Activated naive CD8-positive, alpha-beta T cell treated with anti-CD3 and anti-CD28 coated beads, Interleukin-2, amount 50 U/mL, for 16 hours (primary cell): ENCODE measurements around the gene XPNPEP2.

ENCODE experiments used
- DNase-seq: peaks from one replicate; pipeline ENCODE4 v3.0.0-alpha.2; 2020; ENCODE audit warnings: low read depth, low spot score

Gene XPNPEP2

DNA sequence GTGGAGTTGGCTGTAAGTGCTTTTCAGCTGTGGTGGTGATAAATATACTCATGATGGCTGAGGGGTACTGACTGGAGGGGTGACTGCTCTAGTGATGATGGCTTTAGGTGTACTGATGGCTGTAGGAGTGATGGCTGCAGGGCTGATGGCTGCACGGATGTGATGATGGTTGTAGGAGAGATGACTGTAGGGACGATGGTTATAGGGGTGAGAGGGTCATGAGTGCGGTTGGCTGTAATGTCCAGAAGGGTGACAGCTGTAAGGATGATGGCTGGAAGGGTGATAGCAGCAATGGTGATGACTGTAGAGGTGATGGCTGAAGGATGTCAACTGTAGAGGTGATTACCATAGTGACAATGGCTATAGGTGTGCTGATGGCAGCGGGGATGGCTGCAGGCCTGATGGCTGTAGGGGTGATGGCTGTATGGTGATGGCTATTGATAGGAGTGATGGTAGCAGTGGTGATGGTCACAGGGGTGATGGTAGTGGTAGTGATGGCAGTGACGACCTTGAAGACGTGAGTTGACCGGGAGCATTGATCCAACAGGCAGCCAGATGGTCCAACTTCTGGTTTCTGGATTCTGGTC lies 40.4 kb downstream of the XPNPEP2 start:
- DNase-seq = no peak

DNA sequence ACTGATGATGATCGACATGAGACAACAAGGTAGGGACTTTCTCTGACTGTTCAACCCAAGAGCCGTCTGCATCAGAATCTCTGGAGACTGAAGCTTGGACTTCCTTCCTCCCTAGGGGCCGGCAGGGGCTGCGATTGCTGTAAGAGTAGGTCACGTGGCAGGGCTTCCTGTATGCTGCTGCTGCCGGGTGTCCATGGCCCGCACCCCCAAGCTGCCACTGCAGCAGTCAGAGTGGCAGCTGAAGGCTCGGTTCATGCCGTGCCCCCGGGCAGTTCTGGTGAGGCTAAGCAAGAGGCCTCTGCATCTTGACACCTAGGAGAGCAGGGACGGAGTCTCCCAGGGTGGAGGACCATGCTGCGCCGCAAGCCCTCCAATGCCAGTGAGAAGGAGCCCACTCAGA lies 41.0 kb downstream of the XPNPEP2 start, which contains the start of gene SASH3:
Gene SASH3 (plus strand): TSS at position 203 of the 400 bp plus-strand sequence. CDS start 149 bp downstream, at position 352.
- DNase-seq = no peak

DNA sequence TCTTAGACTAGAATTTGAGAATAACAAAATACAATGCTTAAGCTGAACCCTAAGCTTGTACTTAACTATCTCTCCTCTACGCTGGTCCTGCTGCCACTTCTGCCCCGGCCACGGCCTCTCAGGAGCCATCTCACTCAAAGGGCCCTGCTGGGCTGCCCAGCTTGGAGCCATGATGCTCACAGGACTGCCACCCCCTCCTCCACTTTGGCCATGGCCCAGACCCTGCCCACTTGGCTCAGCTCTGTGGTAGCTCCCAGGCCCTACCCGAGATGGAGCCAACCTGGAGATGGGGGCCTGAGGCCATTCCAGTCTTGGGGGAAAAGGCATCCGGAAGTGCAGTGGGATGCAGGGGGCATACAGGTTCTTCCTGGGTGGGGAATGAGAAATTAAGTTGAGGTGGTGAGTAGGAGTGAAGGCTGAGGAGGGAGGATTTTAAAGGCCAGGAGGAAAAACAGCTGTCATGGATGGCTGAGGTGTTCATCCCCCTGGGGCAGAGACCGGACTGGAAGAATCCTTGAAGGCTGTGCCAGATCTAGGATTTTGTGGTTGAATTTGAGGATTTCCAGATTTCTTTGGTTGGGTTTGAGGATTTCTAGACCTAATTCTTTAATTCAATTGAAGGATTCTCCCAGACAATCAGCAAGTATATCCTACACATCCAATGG lies 41.8 kb downstream of the XPNPEP2 start:
- no peak for DNase-seq

DNA sequence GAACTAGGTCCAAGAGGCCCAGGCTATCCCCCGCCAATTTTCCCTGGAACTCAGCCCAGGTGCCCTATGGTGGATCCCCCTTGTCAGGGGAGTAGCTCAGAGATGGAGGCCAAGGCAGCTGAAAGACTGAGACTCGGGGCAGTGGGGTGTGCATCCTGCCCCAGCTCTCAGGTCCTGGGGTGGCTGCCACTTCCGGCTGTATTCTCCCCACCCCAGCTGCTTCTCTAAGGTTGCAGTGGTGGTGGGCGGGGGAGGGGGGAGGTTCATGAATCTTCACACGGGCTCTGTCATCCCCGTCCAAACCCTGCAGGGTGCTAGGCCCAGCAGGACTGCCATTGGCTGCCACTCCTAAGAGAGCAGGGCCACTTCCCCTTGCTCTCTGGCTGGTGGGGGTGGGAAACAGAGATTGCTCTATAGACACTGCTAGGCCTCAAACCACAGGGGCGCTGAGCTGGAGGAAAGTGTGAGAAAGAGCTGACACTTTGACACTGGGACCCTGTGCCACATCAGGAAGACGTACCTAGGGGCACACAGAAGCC lies 42.4 kb downstream of the XPNPEP2 start:
- peak; percentile 55 for DNase-seq

DNA sequence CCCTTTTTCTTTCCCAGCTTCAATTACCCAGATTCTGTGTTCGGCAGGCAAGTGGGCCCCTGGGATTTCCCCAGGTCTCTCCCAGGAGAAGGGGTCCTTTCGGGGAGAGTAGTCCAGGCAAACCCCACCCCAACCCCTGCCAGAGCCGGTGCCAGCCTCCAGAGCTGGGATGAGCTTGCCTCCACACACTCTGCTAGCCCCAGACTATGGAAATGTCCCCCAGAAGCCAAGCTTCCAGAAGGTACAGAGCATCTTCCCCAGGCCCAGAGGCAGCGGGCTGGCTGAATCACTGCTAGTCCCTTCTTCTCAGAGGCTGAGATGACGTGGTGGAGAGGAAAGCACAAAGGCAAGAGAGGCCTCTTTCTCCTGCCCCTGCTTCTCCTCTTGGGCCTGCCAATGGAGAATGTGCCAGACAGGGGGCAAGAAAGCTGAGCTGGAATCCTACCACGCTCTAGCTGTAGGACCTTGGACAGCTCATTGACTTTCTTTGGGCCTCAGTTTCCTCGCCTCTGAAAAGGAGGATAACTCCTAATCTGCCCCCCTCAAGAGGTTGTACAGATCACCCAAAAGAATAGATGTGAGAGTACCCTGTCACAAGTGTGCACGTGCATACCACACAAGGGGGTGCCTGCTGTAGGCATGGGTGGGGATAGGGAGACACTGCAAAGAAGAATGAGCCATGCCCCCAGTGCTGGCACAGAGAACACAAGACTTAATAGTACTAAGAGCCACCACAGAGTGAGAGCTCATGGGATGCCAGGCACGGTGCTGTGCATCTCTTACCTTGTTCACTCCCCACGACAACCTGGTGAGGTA lies 43.1 kb downstream of the XPNPEP2 start:
- DNase-seq = no peak

DNA sequence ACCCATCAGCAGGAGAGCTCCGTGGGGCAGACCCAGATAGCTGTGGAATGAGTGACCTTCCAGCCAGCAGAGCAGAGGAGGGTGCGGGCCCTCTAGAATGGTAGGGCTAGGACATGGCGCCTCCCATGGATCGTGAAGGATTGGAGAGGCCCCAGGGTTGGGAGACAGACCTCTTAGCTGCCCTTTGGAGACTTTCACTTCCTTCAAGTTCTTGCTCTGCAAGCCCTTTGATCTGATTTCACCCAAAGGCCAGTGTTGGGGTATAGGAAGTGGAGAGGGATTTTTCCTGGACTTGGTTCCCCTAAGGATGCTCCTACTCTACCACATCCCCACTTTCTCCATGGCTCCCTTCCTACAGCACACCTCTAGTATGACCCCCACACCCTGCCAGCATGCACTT lies 43.9 kb downstream of the XPNPEP2 start:
- DNase-seq = no peak

DNA sequence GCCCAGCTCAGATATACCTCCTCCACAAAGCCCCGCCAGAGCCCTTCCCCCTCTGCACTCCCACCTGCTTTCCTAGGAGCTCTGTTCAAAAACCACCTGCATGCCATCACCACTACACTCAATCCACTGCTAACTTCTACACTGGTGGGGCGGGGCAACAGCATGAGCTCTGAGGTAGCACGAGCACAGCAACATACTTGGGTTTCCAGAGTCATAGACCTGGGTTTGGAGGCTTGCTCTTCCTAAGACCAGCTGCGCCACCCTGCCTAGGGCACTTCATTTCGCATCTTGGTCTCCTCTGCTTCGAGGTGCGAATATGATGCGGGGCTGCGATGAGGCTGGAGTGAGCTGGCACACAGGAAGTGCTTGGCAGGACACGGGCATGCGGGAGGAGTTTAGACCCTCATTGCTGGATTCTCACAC lies 44.5 kb downstream of the XPNPEP2 start:
- DNase-seq = no peak

DNA sequence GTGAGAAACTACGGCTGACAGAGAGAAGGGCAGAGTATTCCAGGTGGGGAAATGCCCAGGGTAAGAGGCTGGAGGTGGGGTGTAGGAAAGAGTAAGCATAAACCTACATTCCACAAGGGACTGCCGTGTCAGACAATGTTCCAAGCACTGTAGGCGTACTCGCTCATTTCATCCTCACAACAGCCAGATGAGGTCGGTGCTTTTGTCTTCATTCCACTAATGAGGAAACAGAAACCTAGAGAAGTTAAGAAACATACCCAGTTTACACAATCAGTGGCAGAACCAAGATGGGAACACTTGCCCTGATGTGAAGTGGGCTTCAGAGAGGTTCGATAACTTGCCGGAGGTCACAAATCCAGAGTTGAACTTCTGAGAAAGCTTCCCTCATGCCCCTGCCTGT lies 45.6 kb downstream of the XPNPEP2 start:
- DNase-seq = no peak

DNA sequence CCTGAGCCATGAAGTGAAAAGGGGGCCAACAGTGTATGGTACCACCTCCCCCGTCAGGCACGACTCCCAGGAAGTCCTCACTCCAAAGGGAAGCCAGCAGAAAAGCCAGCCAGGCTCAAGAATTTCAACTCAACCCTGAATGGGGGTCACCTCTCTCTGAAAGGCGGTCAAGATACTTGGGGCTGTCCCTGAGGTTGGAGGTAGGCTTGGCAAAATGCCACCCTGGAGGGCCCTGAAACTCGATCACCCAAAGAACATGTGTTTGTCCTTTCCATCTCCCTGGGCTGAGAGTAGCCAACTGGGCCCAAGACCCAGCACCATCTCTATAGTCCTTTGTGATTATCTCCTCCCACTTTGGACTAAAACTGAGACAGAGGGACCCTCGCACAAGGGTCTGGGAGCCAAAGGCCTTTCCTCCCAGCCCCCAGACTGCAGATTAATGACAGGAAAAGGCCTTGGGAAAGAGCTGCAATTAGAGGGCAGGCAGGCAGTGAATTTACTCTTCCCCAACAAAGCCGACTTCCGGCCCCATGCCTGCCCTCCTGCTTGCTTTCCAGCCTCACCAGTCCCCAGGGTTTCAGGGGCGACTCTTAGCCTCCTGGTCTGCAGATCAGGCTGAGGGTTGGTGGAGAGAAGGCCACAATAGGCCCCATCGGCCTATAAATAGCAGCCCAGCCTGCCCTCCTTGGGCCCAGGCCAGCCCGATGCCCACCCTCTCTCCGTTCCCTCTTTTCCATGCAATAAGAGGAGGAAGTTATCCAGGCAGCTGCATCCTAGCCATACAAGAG lies 46.6 kb downstream of the XPNPEP2 start:
- no peak for DNase-seq

DNA sequence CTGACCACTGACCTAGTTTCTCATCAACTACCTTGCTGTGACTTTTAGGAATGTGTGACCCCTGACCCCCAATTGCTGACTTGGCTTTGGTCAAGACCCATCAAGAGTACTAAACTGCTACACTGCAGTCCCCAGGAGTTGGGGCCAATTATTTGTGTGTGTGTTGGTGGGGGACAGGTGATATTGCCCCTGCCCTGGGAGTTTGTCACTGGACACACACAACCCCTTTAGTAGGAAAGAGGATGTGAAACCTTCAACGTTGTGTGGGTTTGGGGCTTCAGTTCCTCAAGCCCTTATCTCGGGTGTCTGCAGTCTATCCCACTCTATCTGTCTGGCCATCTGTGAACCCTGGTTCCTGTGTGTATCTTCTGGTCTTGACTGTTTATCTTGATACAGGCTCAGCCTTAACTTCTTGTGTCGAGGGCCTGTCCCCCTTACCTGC lies 47.5 kb downstream of the XPNPEP2 start:
- no peak for DNase-seq

DNA sequence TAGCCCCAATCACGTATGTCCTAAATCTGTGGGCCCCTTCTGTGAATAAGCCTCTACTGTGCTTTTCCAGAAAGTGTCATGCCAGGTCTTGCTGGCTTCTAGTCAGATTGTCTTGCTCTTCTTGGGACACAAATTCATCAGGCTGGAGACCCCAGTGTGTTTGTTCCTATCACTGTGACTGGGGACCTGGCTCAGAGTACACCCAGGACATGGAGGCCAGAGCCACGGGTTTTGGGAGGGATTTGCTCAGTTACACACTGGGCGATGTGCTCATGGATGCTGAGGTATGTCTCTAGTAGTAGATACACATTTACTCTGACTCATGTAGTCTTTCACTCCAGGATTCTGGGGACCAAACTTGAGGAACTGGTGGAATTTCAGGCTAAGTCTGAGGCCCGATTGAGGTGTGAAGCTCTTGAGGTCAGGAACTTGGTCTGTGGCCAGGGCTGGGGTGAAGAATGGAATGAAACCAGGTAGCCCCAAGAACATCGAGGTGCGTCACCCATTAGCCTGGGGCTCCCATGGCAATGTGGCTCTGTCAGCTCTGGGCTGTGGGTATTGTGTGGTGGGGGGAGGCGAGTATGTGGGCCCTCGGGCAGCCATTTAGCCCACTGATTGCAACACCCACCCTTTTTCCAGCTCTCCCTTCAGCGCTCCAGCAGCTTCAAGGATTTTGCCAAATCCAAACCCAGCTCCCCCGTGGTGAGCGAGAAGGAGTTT lies 48.7 kb downstream of the XPNPEP2 start:
- DNase-seq = no peak

DNA sequence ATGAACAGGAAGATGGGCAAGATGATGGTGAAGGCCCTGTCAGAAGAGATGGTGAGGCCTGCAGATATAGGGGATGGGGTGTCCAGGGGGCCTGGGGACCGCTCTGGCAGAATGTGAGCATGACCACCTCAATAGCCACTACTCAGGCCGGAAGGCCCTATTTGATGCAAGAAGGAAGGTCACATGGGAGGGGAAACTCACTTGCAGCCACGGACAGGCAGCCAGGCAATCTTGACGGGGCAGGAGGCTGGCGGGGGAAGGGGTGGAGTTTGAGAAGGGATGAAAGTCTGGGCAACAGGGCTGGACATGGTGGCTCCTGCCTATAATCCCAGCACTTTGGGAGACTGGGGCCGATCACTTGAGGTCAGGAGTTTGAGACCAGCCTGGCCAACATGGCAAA lies 49.7 kb downstream of the XPNPEP2 start:
- no peak for DNase-seq

DNA sequence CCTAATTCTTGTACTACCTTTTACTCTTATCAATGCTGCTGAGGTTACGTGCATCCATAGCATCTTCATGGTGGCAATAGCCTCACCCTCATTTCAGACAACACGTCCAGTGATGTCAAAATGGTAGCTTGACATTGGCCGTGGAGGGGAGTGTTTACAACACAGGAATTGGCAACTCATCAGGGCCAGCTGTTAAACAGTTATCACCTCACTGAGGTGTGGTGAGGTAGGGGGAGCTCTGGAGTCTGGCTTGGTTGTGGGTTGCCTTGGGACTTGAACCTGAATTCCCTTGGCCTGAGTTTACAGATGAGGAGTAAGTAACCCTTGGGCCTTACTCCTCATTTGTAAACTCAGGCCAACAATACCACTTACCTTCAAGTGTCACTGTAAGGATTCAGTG lies 51.4 kb downstream of the XPNPEP2 start:
- DNase-seq = no peak

DNA sequence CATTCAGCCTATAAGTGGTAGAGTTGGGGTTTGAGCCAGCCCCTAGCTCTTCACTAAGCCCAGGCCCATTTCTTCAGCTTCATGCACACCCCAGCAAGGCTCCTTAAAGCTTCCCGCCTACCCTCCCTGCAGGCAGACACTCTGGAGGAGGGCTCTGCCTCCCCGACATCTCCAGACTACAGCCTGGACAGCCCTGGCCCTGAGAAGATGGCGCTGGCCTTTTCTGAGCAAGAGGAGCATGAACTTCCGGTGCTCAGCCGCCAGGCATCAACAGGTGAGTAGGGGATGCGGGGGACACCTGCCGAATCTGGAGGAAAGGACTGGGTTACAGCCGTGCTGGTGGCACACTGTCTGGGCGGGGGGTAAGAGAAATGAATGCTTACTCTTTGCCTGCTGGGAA lies 52.0 kb downstream of the XPNPEP2 start:
- no peak for DNase-seq

DNA sequence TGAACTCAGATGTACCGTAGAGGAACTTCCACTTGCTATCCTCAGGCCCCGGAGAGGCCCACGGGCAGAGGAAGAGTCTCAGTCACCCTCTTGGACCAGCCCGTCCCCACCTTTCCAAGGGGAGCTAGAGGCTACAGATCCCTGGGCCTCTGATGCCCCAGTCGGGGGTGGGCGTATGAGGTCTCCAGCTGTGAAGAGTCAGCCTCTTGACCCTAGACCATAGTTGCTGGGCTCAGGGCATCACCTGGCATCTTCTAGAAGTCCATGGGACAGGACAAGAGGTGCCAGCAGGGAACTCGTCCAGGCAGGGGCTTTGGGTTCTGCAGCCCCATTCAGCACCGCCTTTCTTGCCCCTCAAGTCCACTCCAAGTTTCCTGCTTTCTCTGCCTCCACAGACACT lies 52.6 kb downstream of the XPNPEP2 start:
- DNase-seq = no peak

DNA sequence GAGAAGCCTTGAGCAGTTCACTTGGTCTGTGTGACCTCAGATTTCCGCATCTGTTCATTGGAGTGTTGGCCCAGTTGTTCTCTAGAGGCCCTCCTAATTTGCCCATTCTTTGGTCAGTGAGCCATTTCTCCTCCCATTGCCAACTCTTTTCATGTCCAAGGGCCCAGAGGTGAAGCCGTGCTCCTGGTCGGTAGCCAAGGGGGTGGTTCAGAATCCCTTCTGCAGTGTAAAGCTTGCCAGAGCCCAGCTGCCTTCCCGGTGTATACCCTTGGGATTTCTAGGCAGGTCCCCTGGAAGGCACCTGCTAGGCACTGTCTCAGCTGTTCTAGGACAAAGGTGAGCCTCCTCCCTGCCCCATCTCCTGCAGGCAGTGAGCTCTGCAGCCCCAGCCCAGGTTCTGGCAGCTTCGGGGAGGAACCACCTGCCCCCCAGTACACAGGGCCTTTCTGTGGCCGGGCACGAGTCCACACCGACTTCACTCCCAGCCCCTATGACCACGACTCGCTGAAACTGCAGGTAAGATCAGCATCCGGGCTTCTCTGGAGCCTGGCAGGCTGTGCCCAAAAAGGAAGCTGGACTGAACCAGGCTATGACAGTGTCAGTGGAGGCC lies 53.3 kb downstream of the XPNPEP2 start:
- DNase-seq = no peak

DNA sequence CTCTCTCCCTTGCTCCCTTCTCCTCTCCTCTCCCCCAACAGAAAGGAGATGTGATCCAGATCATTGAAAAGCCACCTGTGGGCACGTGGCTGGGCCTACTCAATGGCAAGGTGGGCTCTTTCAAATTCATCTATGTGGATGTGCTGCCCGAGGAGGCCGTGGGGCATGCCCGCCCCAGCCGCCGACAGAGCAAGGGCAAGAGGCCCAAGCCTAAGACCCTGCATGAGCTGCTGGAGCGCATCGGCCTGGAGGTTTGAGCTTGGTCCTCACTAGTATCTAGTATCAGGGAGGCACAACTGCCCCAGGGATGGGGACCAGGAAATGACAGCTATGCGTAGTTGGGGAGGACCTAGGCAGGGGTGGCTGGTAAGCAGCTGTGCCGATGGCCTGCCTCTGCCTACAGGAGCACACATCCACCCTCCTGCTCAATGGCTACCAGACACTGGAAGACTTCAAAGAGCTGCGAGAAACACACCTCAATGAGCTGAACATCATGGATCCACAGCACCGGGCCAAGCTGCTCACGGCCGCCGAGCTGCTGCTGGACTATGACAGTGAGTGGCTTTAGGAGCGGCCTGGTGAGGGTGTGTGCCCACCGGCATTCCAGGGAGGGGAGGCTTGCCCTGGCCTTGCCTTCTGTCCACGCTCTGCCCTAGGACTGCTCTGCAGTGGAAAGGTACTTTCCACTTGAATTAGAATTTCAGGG lies 54.0 kb downstream of the XPNPEP2 start:
- DNase-seq = no peak

DNA sequence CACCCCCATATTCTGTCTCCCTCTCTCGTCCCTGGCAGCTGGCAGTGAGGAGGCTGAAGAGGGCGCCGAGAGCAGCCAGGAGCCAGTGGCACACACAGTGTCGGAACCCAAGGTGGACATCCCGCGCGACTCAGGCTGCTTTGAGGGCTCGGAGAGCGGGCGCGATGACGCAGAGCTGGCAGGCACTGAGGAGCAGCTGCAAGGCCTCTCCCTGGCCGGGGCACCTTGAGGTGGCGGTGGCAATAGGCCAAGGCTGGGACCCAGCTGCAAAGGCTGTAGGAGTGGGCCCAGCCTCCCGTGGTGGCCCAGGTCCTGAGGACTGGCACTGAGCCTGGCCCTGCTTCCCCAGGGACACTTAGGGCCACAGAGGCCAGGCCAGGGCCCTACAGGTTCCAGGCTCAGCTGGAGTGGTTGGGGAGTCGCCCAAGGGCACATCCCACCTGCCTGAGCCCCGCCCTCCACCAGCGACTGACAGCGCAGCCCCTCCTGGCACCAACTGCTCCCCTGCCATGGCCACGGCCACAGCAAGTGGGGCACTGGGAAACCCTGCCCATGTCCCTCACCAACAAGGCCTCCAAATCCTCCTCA lies 54.9 kb downstream of the XPNPEP2 start:
- DNase-seq = no peak

DNA sequence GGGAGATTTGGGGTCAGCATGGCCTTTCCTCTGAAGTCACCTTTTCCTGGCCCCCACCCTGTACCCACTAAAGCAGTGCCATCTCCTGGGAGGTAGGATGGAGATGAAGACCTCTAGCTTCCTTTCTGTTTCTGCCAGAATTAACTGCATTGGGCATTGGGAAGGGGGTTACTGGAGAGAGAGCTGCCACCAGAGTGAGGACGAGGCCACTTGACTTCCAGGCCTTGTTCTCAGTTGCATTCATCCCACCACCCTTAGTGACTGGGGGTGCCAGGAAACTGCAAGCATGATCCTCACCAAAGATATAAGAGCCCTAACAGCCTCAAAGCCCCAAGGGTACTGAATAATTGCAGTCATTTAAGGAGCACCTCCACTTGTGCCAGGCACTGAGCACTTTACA lies 56.8 kb downstream of the XPNPEP2 start:
- no peak for DNase-seq
